Naive thymus-derived CD8-positive, alpha-beta T cell (primary cell): Measurements from ENCODE around the gene TTBK2. TPM values are rescaled to one million over a fixed set of nuclear protein-coding genes. Genes with fewer than 3 reads are reported as not detected.

ENCODE experiments used
- ATAC-seq, 2 donors: fragments of 150-1000 bp; cut with Tn5 transposase in 1 of 2; sonication (Bioruptor Pico), chemical (Tn5 transposase) in 1 of 2; 1 replicate in 1 of 2; 2 replicates in 1 of 2; pipeline ENCODE4 v1.10.0; 2021; ENCODE audit warnings: mild to moderate bottlenecking in 2 of 2, moderate library complexity in 2 of 2
- POLR2A ChIA-PET: fragments of 350-600 bp; sonication (Branson Sonifier 250); formaldehyde crosslinking; loops from one replicate; lab custom pipeline; 2021; ENCODE audit warnings: antibody characterized with exemption; lab: Charles Lee
- DNase-seq, 10 donors: peaks; one replicate each; pipeline versions ENCODE4 v3.0.0 to v3.0.0-alpha.2; 2020 to 2022
- H3K27ac Mint-ChIP-seq, 10 donors: one replicate each; pipeline ENCODE4 v1.8.0; 2020 to 2022; ENCODE audit warnings: mild to moderate bottlenecking in 10 of 10, mixed read lengths in 10 of 10, moderate library complexity in 4 of 10, inconsistent platforms in 1 of 10
- H3K27me3 Mint-ChIP-seq, 5 donors: one replicate each; pipeline ENCODE4 v1.8.0; 2021 to 2022; ENCODE audit warnings: mixed read lengths in 5 of 5
- H3K36me3 Mint-ChIP-seq, 3 donors: one replicate each; pipeline ENCODE4 v1.8.0; 2020 to 2022; ENCODE audit warnings: mixed read lengths in 3 of 3, mild to moderate bottlenecking in 2 of 3, inconsistent platforms in 1 of 3
- H3K4me1 Mint-ChIP-seq, 4 donors: one replicate each; pipeline ENCODE4 v1.8.0; 2021 to 2022; ENCODE audit warnings: mixed read lengths in 4 of 4
- H3K4me3 Mint-ChIP-seq, 10 donors: one replicate each; pipeline ENCODE4 v1.8.0; 2020 to 2022; ENCODE audit warnings: mild to moderate bottlenecking in 10 of 10, mixed read lengths in 10 of 10, moderate library complexity in 6 of 10, inconsistent platforms in 1 of 10
- H3K9me3 Mint-ChIP-seq, 9 donors: one replicate each; pipeline ENCODE4 v1.8.0; 2020 to 2022; ENCODE audit warnings: mixed read lengths in 9 of 9, mild to moderate bottlenecking in 3 of 9, inconsistent platforms in 1 of 9, moderate library complexity in 1 of 9
- polyA plus RNA-seq, 3 donors: library from polyadenylated mRNA; unstranded; fragments of 300-500 nt; fragmentation: Illumina TruSeq; gene quantifications; one replicate each; pipeline ENCODE4 v1.2.3, GENCODE V29; 2021
- total RNA-seq, 8 experiments: library from RNA in 2 of 8; stranded (reverse) in 2 of 8; gene quantifications; one replicate each; pipeline ENCODE4 v1.2.3 and lab custom pipeline; 2021 to 2026

Gene TTBK2
- total and polyA plus RNA-seq, 5 experiments from 2014 or later = 11.2 to 32.1 (median 13.4) TPM

DNA sequence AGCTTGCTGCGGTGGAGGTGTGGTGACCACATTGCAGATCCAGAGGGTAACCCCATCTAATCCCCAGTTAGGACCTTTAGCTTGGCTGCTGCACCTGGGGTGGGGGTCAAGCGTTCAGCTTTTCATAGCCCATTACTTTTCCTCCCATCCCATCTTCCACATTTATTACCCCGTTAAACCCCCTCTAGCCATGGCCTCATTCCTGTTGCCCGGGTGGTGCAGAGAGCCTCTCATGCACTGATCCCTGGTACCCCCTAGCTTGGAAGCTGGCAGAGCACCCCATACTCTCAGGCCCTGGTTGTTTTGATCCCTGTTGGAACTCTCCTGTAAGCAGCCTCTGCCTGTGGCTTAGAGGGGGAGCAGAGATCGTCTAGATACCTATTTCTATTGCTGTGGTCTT, 204.5 kb downstream of the TTBK2 start:
- Mint-ChIP-seq H3K27me3 (no peaks in the 10 kb centered on the region), H3K27ac (peak overlapping the region in 1 of 10 donors; percentile 89), H3K36me3 (peaks cover 0 to 19% (median 0%) of the 10 kb centered on the region in 3 donors), H3K4me3 (no peak overlapping the region), H3K4me1 (no peaks in the 10 kb centered on the region), H3K9me3 (no peaks in the 10 kb centered on the region)
- ATAC-seq = no peak
- POLR2A ChIA-PET = interaction anchor here (0.6 kb wide), 1 partner anchor 79 kb away, joined by 3 read pairs; no protein-coding TSS in a partner anchor
- DNase-seq = no peak

DNA sequence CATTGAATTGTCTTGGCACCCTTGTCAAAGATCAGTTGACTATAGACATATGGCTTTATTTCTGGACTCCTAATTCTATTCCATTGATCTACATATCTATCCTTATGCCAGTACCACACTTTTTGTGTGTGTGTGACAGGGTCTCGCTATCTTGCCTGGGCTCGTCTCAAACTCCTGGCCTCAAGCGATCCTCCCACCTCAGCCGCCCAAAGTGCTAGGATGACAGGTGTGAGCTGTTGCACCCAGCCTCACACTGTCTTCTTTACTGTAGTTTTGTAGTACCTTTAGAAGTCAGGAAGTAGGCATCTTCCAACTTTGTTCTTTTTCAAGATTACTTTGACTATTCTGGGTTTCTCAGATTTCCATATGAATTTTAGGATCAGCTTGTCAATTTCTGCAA, 208.0 kb downstream of the TTBK2 start:
- Mint-ChIP-seq H3K27ac (no peak overlapping the region), H3K4me1 (peaks cover 0 to 2% (median 0%) of the 10 kb centered on the region in 4 donors), H3K27me3 (no peaks in the 10 kb centered on the region), H3K4me3 (no peak overlapping the region), H3K36me3 (peaks cover 0 to 8% (median 0%) of the 10 kb centered on the region in 3 donors), H3K9me3 (no peaks in the 10 kb centered on the region)
- POLR2A ChIA-PET = no interaction called here
- DNase-seq (no peak), ATAC-seq (no peak)

DNA sequence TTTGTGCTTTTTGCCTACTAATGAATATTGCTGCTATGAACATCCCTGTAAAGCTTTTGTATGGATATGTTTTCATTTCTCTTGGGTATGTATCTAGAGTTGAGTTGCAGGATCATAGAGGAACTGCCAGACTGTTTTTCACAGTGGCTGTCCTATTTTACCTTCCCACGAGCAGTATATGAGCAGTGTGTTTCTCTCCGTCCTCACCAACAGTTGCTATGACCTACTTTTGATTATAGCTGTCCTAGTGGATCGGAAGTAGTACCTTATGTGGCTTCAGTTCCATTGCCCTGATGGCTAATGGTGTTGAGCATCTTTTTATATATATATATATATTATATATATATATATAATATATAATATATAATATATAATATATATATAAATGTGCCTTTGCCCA, 208.8 kb downstream of the TTBK2 start:
- DNase-seq = no peak
- Mint-ChIP-seq H3K27me3 (no peaks in the 10 kb centered on the region), H3K4me3 (no peak overlapping the region), H3K9me3 (no peaks in the 10 kb centered on the region), H3K36me3 (peaks cover 0 to 8% (median 0%) of the 10 kb centered on the region in 3 donors), H3K27ac (no peak overlapping the region), H3K4me1 (peaks cover 0 to 2% (median 0%) of the 10 kb centered on the region in 4 donors)
- POLR2A ChIA-PET = no interaction called here
- no peak for ATAC-seq

DNA sequence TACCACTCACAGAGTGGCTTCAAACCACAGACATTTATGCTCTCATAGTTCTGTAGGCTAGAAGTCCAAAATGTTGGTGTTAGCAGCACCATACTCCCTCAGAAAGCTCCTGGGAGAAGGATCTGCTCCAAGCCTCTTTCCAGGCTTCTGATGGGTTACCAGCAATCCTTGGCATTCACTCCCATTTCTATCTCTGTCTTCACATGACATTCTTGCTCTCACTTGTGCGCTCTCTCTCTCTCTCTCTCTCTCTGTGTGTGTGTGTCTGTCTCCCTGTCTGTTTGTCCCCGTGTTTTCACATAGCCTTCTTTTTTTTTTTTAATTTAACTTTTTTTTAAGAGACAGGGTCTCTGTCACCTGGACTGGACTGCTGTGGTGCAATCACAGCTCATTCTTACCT, 209.9 kb downstream of the TTBK2 start:
- Mint-ChIP-seq H3K9me3 (no peaks in the 10 kb centered on the region), H3K27me3 (no peaks in the 10 kb centered on the region), H3K4me3 (no peak overlapping the region), H3K27ac (peak overlapping the region in 3 of 10 donors; percentile 21 to 75 (median 58)), H3K4me1 (peaks cover 0 to 2% (median 0%) of the 10 kb centered on the region in 4 donors), H3K36me3 (peaks cover 0 to 9% (median 0%) of the 10 kb centered on the region in 3 donors)
- ATAC-seq = no peak
- no peak for DNase-seq
- POLR2A ChIA-PET = interaction anchor here (0.6 kb wide), 1 partner anchor 603 kb away, joined by 3 read pairs; no protein-coding TSS in a partner anchor

DNA sequence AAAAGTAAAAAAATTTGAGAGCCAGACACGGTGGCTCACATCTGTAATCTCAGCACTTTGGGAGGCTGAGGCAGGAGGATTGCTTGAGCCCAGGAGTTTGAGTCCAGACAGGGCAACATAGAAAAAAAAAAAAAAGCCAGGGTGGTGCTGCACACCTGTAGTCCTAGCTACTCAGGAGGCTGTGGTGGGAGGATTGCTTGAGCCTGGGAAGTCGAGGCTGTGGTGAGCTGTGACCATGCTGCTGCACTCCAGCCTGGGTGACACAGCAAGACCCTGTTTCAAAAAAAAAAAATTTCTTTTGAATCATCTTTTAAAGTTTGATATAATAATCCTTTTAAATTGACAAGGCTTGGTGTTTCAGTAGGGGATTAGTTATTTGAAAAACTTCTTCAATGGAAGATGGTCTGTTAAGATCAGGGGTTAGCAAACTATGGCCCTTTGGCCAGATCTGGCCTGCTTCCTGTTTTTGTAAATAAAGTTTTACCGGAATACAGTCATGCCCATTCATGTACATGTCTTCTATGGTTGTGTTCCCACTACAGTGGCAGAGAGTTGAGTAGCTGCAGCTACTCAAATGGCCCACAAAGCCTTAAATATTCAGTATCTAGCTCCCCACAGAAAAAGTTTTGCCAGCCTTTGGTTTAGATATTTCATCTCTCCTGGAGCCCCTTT, 212.6 kb downstream of the TTBK2 start:
- H3K4me3 Mint-ChIP-seq = no peak overlapping the region
- no peak for ATAC-seq

DNA sequence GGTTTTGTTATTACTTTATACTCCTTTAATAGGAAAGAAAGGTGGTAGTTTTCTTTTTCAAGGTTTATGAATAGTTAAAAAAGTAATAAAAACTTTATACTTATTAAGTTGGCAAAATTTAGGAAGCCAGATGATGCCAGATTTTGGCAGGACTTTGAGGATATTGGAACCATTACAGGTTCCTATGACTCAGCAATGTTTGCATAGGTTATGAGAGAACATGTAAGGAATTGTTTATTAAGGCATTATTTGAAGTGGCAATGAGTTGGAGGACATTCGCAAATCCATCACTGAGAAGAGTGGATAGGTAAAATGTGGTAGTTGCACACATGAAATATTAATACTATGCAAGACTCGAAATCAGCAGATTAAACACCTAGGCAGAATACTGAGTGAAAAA, 213.5 kb downstream of the TTBK2 start:
- Mint-ChIP-seq H3K27me3 (no peaks in the 10 kb centered on the region), H3K27ac (no peak overlapping the region), H3K4me1 (peaks cover 0 to 2% (median 0%) of the 10 kb centered on the region in 4 donors), H3K36me3 (peaks cover 0 to 9% (median 2%) of the 10 kb centered on the region in 3 donors), H3K9me3 (no peaks in the 10 kb centered on the region), H3K4me3 (no peak overlapping the region)
- POLR2A ChIA-PET = no interaction called here
- no peak for DNase-seq
- ATAC-seq = no peak

More for the DNA sequence above, 212.6 kb downstream of the TTBK2 start:
- Mint-ChIP-seq H3K36me3 (peaks cover 0 to 9% (median 0%) of the 10 kb centered on the region in 3 donors), H3K4me1 (peaks cover 0 to 2% (median 0%) of the 10 kb centered on the region in 4 donors), H3K27ac (peak overlapping the region in 2 of 10 donors; percentile 3 to 4), H3K9me3 (no peaks in the 10 kb centered on the region), H3K27me3 (no peaks in the 10 kb centered on the region)
- POLR2A ChIA-PET = interaction anchor here (0.6 kb wide), 1 partner anchor 73 kb away, joined by 4 read pairs; no protein-coding TSS in a partner anchor
- no peak for DNase-seq

DNA sequence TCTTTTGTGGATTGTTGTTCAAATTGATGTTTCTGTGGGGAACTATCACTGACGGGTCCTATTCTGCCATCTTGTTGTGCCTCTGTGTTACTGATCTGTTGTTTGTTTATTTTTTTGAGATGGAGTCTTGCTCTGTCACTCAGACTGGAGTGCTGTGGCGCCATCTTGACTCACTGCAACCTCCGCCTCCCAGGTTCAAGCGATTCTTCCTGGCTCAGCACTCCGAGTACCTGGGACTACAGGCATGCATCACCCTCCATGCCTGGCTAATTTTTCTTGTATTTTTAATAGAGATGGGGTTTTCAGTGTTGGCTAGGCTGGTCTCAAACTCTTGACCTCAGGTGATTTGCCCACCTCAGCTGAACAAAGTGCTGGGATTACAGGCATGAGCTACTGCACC, 215.2 kb downstream of the TTBK2 start:
- Mint-ChIP-seq H3K27ac (no peak overlapping the region), H3K4me3 (no peak overlapping the region)
- ATAC-seq = no peak

DNA sequence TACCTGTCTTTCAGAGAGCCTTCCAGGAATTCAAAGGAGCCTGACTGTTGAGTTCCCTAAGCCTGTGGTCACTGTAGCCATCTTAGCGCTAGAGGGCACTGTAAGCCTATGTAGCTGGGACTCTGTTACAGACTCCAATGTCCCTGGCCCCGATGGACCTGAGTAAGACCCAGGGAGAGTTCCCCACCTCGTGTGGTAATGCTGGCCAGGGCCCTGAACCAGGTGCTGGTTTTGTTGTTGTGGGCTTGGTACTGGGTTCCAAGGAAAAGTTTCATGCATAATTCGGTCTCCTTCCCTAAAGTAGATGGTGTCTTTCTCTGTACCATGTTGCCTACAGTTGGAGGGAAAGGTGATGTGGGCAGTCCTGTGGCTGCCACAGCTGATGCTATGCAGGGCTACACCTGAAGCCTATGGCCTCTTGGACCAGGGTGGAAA, 216.1 kb downstream of the TTBK2 start:
- peak; percentile 90 to 94 for ATAC-seq
- no peaks in the 10 kb centered on the region for H3K27me3 Mint-ChIP-seq

More for the DNA sequence above, 215.2 kb downstream of the TTBK2 start:
- Mint-ChIP-seq H3K27me3 (no peaks in the 10 kb centered on the region), H3K36me3 (peaks cover 0 to 12% (median 6%) of the 10 kb centered on the region in 3 donors), H3K4me1 (peaks cover 0 to 2% (median 0%) of the 10 kb centered on the region in 4 donors), H3K9me3 (no peaks in the 10 kb centered on the region)
- DNase-seq = no peak
- POLR2A ChIA-PET = no interaction called here

DNA sequence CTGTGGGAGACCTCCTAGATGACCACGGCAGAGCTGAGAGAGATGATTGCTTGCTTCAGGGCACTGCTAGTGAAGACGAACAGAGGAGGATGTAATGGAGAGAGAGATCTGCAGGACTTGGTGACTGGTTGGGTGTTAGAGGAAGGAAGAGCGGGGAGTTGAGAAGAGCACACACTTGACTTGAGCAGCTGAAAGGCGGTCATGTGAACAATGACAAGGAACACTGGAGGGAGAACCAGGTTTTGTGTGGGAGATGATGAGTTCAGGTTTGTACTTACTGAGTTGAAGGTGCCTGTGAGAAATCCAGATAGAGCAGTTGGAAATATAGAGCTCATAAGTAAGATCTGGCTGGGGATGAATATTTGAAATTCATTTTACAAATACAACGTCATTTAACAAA, 224.0 kb downstream of the TTBK2 start:
- ATAC-seq (no peak), DNase-seq (no peak)
- no peak overlapping the region for H3K4me3 Mint-ChIP-seq
- H3K4me1 Mint-ChIP-seq = peaks cover 0 to under 1% (median 0%) of the 10 kb centered on the region in 4 donors
- H3K27me3 Mint-ChIP-seq = no peaks in the 10 kb centered on the region
- POLR2A ChIA-PET = no interaction called here
- peaks cover 0 to 22% (median 13%) of the 10 kb centered on the region in 3 donors for H3K36me3 Mint-ChIP-seq
- H3K27ac Mint-ChIP-seq = no peak overlapping the region
- no peaks in the 10 kb centered on the region for H3K9me3 Mint-ChIP-seq

More for the DNA sequence above, 216.1 kb downstream of the TTBK2 start:
- POLR2A ChIA-PET = no interaction called here
- Mint-ChIP-seq H3K9me3 (no peaks in the 10 kb centered on the region), H3K36me3 (peaks cover 0 to 12% (median 6%) of the 10 kb centered on the region in 3 donors), H3K4me3 (no peak overlapping the region), H3K27ac (peak overlapping the region in 1 of 10 donors; percentile 1), H3K4me1 (peaks cover 0 to 2% (median 0%) of the 10 kb centered on the region in 4 donors)
- DNase-seq = peak; percentile 20 to 75 (median 52)

DNA sequence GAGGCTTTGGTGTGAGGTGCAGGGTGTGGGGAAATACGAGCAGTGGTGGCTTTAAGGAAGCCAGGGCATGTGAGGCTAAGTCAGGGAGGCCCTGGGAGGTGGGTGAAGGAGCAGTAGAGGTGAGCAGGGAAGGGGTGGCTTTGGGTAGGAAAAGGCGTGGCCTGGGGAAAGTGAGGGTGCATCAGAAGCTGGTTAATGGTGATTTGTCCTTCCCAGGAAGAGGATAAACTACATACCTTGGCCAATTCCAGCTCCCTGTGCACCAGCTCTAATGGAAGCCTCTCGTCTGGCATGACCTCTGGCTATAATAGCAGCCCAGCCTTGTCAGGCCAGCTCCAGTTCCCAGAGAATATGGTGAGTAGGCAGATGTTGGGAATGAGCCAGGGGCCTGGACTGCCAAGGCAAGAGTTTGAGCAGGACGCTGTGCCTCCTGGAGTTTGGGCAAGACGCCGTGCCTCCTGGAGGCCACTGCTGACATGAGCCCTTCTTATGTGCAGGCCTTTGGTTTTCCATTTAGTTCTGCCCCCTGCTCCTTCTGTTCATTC, 225.0 kb downstream of the TTBK2 start:
- no peak for ATAC-seq
- no peaks in the 10 kb centered on the region for H3K9me3 Mint-ChIP-seq
- POLR2A ChIA-PET = no interaction called here

DNA sequence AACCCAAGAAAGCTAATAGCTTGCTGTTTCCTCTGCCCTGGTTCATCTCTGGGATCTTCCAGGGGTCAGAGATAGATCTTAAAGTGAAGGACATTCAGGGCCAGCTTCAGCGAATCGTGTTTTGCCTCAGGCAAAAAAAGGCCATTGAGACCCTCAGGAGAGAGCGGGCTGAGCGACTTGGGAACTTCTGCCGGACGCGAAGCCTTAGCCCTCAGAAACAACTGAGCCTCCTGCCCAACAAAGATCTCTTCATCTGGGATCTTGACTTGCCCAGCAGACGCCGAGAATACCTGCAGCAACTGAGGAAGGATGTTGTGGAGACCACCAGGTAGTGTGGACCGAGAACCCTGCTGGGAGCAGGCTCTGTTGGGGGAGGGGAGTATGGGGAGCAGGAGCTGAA, 226.2 kb downstream of the TTBK2 start:
- no peaks in the 10 kb centered on the region for H3K27me3 Mint-ChIP-seq
- peaks cover 0 to 9% (median 4%) of the 10 kb centered on the region in 4 donors for H3K4me1 Mint-ChIP-seq
- POLR2A ChIA-PET = no interaction called here
- no peak for ATAC-seq
- H3K27ac Mint-ChIP-seq = no peak overlapping the region
- H3K9me3 Mint-ChIP-seq = no peaks in the 10 kb centered on the region
- no peak overlapping the region for H3K4me3 Mint-ChIP-seq
- no peak for DNase-seq
- H3K36me3 Mint-ChIP-seq = peaks cover 0 to 17% (median 8%) of the 10 kb centered on the region in 3 donors

More for the DNA sequence above, 225.0 kb downstream of the TTBK2 start:
- no peak for DNase-seq
- Mint-ChIP-seq H3K4me3 (no peak overlapping the region), H3K4me1 (peaks cover 0 to 8% (median 4%) of the 10 kb centered on the region in 4 donors), H3K36me3 (peaks cover 0 to 17% (median 8%) of the 10 kb centered on the region in 3 donors), H3K27me3 (no peaks in the 10 kb centered on the region), H3K27ac (peak overlapping the region in 3 of 10 donors; percentile 20 to 68 (median 48))

DNA sequence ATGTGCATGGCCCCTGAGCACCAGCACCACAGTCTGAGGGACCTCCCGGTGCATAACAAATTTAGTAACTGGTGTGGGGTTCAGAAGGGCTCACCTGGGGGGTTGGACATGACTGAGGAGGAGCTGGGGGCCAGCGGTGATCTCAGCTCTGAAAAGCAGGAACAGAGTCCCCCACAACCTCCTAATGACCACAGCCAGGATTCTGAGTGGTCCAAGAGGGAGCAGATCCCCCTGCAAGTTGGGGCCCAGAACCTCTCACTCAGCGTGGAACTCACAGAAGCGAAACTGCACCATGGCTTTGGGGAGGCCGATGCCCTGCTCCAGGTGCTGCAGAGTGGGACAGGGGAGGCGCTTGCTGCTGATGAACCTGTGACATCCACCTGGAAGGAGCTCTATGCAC, 226.6 kb downstream of the TTBK2 start:
- Mint-ChIP-seq H3K4me3 (no peak overlapping the region), H3K27ac (no peak overlapping the region), H3K9me3 (no peaks in the 10 kb centered on the region), H3K27me3 (no peaks in the 10 kb centered on the region), H3K36me3 (peaks cover 0 to 14% (median 6%) of the 10 kb centered on the region in 3 donors), H3K4me1 (peaks cover 0 to 9% (median 4%) of the 10 kb centered on the region in 4 donors)
- POLR2A ChIA-PET = no interaction called here
- DNase-seq (no peak), ATAC-seq (no peak)

DNA sequence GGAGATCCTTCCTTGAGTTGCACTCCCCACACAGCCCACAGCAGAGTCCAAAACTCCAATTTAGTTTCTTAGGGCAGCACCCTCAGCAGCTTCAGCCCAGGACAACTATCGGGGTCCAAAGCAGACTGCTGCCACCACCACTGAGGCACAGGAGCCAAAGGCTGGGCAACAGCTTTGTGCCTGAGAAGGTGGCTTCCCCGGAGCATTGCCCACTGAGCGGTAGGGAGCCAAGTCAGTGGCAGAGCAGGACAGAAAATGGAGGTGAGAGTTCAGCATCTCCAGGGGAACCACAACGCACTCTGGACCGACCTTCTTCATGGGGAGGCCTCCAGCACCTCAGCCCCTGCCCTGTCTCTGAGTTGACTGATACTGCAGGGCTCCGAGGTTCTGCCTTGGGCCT, 227.1 kb downstream of the TTBK2 start:
- H3K27me3 Mint-ChIP-seq = no peaks in the 10 kb centered on the region
- peaks cover 0 to 9% (median 4%) of the 10 kb centered on the region in 4 donors for H3K4me1 Mint-ChIP-seq
- no peak for DNase-seq
- no peaks in the 10 kb centered on the region for H3K9me3 Mint-ChIP-seq
- H3K27ac Mint-ChIP-seq = peak overlapping the region in 1 of 10 donors; percentile 71
- POLR2A ChIA-PET = no interaction called here
- no peak for ATAC-seq
- no peak overlapping the region for H3K4me3 Mint-ChIP-seq
- peaks cover 0 to 12% (median 6%) of the 10 kb centered on the region in 3 donors for H3K36me3 Mint-ChIP-seq
